Activated CD8-positive, alpha-beta memory T cell treated with anti-CD3 and anti-CD28 coated beads, Interleukin-2, amount 50 U/mL, for 24 hours (primary cell): ENCODE measurements around the gene RAB44.
"Not testable (repeated sequence)": the region's sequence is repeated elsewhere in the genome, so short reads cannot be mapped to it uniquely, and the experiment has no call there.

Experiments used
- DNase-seq: peaks from one replicate; pipeline ENCODE4 v3.0.0-alpha.2; 2020; ENCODE audit errors: extremely low read depth

Gene RAB44

DNA sequence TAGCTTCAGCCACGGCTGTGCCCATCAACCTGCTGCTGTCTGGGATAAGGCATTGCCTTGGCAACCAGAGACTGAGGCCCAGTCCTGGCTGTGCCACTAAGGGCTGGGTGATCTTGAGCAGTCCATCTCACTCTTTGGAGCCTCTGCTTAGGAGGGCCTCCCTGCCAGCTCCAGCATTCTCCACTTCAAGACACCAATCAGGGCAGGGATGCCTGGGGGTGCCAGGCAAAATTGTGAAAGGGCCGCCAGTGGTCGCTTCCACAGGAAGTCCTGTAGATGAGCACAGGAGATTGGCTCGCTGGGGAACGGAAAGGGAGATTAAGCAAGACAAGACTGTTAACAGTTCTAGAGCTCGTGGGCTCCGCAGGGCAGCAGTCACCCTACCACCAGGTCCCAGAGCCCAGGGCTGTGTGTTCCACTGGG, at the start of gene RAB44:
Gene RAB44 (plus strand): TSS at position 346 of the 423 bp plus-strand sequence. CDS start 6,410 bp downstream, outside the sequence.
- no peak for DNase-seq

DNA sequence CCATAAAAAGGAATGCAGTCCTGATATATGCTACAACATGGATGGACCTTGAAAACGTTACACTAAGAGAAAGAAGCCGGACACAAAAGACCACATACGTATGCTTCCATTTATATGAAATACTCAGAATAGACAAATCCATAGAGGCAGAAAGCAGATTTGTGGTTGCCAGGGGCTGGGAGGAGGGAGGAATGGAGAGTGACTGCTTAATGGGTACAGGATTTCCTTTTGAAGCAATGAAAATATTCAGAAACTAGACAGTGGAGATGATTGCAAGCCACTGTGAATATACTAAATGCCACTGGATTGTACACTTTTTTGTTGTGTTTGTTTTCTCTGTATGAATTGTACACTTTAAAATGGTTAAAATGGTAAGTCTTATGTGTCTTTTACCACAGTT, 48.5 kb upstream of the RAB44 start:
- no peak for DNase-seq

DNA sequence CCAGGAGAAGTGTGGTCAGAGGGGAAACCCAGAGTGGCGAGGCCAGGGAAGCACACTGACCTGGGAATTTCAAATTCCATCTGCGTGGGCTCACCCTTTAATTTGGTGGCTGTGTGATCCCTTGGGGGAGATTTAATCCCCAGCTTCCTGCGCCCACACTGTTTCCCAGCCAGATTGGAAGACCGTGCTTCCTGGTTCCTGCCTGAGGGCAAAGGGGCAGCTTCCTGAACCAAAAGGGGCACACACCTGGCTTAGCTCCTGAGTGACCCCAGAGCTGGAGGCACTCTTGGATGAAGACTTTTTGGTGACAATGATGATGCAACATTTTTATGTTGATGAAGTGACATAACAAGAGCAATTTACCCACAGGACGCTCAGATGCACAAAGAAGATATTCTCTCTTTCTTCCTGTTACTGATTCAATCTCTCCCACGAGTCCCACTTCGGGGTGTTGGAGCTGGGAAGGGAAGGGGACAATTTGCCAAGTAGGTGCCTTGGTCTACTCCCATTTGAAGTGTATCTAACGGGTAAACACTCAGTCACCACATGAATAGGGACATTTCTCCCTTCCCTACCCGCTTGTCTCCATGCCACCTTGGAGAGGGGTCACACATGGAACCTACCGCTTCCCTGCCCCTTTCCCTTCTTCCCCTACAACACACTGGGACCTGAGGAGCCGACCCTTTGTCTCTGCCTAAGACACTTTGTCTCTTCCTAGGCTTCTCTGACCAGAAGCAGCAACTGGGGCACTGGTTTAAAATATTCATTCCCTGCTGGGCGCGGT, 47.7 kb upstream of the RAB44 start:
- no peak for DNase-seq

GRCh38 chr6:36650848-36651478, 46.7 kb upstream of the RAB44 start:
- DNase-seq: no peak

GRCh38 chr6:36651659-36652379, 45.8 kb upstream of the RAB44 start:
- DNase-seq: no peak

DNA sequence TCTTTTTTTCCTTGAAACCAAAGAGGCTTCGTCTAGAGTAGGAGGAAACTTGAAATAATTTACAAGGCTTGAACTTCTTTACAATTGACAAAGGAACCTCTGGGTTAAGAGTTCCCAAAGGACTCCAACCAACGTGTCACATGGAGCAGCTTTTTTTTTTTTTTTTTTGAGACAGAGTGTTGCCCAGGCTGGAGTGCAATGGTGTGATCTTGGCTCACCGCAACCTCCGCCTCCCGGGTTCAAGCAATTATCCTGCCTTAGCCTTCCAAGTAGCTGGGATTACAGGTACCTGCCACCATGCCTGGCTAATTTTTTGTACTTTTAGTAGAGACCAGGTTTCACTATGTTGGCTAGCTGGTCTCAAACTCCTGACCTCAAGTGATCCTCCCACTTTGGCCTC, 43.2 kb upstream of the RAB44 start:
- not testable (repeated sequence) for DNase-seq

- no peak for DNase-seq
These were observed 42.4 kb upstream of the RAB44 start for GRCh38 chr6:36655085-36655724.

DNA sequence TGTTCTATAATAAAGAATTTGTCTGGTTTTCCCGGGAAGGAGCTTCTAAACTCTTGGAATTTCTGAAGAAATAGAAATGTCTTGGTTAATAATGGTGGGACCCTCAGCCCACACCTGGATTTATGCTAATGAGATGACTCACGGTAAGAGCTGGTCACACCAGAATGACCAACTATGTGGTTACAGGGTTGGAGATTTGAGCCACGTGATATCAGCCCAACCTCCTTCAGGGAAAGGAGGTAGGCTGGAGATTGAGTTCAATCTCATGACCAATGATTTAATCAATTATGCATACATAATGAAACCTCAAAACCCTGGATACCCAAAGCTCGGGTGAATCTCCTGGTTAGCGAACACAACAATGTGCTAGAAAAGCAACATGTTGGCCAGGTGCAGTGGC, 41.2 kb upstream of the RAB44 start:
- no peak for DNase-seq

DNA sequence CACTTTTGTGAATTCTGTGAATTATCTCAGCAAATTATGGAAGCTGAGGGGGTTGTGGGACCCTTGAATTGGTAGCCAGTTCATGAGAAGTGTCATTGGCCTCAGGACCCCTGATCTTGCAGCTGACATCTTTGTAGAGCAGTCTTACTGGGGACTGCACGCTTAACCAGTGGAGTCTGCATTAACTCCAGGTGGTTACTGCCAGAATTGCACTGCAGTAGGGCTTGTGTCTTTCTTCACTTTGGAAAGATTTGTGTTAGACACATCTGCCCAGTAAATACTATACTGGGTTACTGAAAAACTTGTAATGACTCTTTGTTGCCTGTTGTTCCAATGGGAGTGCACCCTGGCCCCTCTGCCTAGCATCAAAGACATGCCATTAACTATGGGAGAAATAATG, 40.4 kb upstream of the RAB44 start:
- no peak for DNase-seq

GRCh38 chr6:36657942-36658544, 39.6 kb upstream of the RAB44 start:
- no peak for DNase-seq

DNA sequence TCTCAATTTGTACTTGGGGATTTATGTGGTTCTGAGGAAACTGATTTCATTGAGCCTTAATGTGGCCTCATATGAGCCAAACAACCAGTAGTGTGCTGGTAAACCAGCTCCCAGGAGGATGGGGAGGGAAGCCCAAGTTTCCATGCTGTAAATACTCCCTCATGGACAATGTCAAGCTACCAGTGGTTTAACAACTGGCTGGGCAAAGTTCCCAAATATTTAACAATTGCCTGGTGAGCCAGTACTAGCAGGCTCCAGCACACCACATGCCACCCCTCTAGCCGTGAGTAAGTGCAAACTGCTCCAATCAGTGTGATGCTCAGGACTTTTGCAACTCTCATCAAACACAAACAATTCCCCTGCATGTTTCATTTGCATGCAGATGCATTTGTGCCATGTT, 38.4 kb upstream of the RAB44 start:
- DNase-seq: no peak

DNA sequence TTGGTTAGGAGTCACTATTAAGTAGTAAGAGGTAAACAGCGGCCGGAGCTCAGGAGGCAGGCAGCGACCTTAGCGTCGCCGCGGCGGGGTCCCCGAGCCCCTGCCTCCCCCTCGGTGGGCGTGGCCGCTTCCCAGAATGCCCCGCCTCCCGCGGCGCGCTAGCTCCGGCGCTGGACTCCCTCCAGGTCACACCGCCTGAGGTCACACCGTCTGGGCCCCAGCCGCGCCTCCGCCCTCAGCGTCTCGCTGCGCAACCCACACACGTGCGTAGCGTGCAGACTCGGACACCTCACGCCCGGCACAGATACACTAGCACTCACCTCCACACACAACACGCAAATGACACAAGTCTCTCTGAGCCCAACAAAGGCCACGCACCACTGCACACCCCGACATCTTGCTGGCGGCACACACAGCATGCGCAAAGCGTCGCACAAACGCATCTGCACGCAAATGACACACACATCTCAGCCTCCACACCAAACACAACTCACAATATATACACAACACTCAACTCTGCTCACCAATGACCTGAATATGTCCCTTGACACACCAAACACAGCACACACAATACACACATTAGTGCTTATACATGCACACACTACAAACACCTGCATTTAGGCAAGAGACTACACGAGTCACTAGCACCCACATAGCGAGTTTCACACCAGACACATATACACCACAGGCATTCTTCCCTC, 36.7 kb upstream of the RAB44 start:
- no peak for DNase-seq

DNA sequence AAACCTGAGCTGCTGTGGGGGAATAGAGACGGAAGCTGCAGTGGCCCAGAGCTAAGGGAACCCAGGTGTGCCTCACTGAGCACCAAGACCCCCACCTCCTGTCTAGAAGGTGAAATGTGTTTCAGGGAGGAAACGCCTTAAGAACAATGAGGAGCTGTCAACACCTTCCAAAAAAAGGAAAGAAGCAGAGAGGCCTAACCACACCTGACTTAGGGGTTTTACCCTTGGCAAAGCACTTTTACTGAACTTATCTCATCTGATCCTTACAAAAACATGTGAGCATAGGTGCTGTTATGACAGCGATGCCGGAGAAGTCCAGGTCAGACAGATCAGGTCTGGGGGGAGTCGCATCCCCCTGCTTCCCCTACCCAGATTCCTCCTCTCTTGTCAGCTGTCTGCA, 35.2 kb upstream of the RAB44 start:
- no peak for DNase-seq

- DNase-seq: no peak
These were observed 34.8 kb upstream of the RAB44 start for GRCh38 chr6:36662827-36663256.

- no peak for DNase-seq
These were observed 33.9 kb upstream of the RAB44 start for GRCh38 chr6:36663504-36664446.

GRCh38 chr6:36665180-36665579, 32.4 kb upstream of the RAB44 start:
- no peak for DNase-seq

DNA sequence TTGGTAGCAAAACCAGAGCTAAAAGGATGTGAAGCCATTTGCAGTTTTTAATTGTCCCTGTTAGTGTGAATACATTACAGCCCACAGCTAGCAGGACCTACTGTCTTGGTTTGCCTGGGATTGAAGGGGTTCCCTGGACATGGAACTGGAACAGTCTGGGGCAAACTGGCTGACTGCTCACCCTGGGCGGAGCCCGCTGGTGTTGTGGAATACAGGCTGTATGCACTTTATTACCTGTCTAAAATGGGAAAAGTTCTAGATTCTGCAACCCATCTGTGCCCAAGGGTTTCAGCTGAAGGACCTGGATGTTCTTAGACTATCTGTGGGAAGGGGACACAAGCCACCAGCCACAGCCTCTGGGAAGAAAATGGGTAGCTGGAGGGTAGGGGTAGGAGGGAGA, 31.3 kb upstream of the RAB44 start:
- DNase-seq: no peak

- DNase-seq: no peak
These were observed 30.6 kb upstream of the RAB44 start for GRCh38 chr6:36666826-36667591.

DNA sequence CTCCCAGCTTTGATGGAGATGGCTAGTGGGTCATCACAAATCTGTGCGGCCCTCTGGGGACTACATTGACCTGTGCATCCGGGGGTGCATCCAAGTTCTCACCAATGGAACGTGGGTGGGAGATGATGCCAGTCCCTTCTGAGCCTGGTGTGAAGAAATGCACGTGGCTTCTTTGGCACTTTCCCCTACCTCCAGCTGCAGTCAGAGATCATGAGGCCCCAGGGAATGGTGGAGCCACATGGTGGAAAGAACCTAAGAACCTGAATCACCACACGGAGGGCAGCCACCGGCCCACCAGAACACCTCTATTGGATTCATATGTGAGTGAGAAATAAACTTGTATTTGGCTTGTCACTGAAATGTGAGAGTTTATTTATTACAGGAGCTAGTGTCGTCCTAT, 29.0 kb upstream of the RAB44 start:
- no peak for DNase-seq
